GM18498 (cell line): ENCODE results near the gene BCAS3.
"Not testable (repeated sequence)": the region's sequence is repeated elsewhere in the genome, so short reads cannot be mapped to it uniquely, and the experiment has no call there.

ENCODE experiments used
- ATAC-seq: cut with Tn5 transposase; IDR thresholded peaks from one replicate; pipeline ENCODE4 v1.9.1; 2021; ENCODE audit warnings: mild to moderate bottlenecking, moderate library complexity; ENCODE audit not compliant: unreplicated experiment

Gene BCAS3

DNA sequence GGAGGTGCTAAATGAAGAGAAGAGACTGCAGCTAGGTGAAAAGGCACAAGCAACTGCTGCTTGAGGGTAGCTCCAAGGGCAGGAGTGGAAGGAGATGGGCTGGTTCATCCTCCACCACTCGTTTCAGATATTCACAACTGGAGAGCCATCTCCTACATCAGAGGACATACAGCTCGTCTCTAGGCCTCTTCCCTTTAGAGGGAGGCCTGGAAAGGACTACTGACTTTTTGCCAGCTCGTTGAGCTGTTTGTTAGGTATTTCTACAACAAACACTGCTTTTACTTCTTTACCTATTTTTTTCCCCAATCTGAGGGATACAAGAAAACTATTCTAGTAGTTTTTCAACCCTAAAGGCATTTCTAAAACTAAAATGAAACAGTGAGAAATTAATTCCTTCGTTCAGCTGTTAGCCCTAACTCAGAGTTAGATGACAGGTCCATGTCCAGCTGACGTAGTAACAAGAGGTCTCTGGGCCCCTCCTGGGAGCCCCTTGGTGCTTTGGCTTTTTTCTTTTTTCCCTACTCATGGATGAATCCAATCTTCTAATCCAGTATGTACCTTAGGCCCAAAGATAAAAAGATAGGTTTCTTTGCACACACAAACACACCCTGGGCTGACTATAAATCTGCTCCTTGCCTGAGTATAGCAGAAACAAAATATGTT lies 674.2 kb downstream of the BCAS3 start:
- ATAC-seq, result no peak

DNA sequence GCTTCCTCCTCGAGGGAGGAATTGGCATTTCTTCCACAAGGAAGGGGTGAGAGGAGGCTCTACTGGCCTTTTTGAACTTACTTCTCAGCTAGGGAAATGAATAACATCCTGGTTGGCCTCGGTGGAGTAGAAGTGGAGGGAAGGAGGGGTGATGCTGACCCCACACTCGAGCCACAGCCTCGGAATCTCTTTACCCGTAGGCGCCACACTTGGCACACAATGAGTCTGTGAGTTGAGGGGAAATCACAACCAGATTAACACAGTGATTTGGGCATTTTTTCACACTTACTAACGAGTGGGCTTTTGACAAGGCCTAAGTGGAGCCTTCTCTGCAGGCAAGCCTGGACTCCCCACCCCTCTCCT lies 674.7 kb downstream of the BCAS3 start:
- no peak for ATAC-seq

DNA sequence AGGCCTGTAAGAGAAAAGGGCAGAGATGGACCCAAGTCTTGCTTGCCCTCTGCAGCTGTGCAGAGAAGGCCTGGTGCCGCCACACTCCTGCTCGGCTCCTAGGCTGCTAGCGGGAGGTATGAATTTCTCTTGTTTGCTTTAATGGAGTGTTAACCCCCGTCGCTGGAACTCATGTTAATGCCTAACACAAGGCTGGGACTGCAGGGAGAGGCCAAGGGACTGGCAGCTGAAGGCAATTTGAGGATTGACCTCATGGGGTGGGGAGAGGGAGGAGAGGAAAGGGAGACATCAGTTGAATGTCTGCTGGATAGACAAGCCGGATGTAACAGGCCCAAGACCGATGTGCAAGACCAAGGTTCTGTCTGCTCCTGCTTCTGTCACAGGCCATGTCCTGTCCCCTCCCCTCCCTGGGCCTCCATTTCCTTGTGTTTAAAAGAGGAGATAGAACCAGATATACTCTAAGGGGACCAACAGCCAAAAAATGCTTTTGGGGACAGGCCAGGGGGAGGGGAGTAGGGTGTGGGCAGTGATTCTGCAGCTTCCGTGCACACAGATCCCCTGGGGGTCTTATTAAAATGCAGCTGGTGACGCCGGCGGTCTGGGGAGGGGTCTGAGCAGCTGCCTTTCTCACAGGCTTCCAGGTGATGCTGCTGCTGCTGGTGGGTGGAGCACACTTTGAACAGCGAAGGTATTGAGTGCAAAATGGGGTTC lies 675.3 kb downstream of the BCAS3 start:
- no peak for ATAC-seq

DNA sequence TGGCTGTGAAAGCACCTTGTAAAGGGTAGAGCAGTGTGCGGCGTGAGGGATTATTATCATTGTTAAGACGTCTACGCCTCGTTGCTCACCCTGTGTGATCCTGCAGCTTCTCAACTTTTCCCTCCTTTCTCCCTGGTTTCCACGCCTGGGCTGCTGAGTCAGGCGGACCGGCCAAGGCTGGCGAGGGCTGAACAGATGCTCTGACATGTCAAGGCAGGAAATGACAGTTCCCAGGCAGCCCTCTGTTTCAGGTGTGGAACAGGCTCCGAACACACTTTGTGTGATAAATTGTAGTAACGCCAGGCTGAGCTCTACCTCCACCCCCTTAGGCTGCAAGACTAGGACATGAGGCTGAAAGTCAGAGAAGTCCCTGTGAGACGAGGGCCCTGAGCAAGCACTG lies 676.0 kb downstream of the BCAS3 start:
- ATAC-seq, result no peak

DNA sequence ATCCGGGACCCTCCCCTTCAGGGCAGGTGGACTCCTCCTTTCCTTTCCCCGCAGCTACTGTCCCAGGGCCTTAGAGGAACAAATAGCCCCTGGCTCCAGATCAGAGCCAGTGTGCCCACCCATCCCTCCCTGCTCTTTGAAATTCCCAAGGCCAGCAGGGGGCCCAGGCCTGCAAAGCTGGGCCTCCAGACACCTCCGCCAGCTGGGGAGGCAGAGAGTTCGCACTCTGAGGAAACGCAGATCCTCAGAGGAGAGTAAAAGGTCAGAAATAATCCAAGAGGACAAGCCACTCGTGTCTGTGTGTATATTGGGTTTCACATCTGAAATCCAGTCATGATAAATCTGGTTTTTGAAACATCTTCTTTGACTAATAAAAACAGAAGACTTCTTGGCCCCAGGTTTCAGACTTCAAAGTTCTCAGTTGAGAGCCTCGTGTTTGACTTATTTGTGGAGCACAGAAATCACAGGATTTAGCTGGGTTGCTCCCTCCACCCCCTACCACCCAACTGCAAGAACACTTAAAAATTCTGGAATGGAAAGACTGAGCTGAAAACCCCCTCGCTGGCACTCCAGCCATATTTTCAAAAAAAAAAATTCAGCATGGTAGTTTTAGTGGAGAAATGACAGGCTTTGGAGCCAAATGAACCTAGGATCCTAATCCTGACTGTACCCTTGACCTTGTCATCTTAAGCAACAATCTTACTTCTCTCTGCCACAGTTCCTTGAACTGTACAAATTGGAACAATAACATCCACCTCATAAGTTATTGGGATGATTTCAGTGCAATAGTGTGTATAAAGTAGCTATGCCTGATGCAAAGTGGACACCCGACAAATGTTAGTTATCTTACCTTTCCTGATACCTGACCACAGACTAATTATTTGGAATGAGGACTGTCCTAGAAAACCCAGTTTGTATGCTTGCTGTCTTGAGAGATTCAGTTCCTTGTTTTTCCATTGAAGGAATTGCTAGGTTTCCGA lies 677.5 kb downstream of the BCAS3 start:
- no peak for ATAC-seq

DNA sequence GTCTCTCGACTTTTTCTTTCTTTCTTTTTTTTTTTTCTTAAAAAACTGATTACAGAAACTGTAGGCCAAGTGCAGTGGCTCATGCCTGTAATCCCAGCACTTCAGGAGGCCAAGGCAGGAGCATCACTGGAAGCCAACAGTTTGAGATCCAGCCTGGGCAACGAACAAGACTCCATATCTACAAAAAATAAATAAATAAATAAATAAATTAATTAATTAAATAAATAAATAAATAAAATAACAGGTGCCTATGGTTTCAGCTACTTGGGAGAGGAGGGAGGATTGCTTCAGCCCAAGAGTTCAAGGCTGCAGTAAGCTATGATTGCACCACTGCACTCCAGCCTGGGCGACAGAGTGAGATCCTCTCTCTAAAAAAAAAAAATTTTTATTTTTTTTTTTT lies 679.4 kb downstream of the BCAS3 start:
- ATAC-seq, result not testable (repeated sequence)

DNA sequence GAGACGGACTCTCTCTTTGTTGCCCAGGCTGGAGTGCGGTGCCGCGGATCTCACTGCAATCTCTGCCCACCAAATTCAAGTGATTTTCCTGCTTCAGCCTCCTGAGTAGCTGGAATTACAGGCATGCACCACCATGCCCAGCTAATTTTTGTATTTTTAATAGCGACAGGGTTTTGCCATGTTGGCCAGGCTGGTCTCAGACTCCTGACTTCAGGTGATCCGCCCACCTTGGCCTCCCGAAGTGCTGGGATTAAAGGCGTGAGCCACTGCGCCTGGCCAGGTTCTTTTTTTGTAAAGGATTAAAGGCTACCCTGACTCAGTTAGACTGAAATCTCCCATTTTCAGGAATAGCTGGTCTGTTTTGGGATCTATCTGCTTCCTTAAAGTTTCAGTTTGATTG lies 681.9 kb downstream of the BCAS3 start:
- ATAC-seq, result not testable (repeated sequence)

DNA sequence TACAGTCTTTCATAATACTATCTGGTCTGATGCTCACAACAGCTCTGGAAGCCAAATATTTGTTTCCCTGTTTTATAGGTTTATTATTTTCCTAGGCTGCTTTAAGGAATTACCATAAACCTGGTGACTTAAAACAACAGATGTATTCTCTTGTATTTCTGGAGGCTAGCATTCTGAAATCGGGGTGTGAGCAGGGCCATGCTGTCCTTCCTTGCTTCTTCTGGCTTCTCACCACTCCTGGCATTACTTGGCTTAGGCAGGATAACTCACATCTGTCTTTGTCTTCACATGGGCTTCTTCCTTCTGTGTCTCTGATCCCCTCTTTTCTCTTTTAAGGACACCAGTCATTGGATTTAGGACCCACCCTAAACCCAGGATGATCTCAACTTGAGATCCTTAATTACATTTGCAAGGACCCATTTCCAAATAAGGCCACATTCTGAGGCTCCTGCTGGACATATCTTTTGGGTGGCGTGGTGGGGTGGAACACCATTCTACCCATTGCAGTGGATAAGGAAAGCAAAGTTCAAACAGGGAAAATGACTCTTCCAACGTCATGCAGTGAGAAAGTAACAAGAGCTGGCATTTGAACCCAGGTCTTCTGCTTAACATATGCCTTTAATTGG lies 682.8 kb downstream of the BCAS3 start:
- no peak for ATAC-seq

DNA sequence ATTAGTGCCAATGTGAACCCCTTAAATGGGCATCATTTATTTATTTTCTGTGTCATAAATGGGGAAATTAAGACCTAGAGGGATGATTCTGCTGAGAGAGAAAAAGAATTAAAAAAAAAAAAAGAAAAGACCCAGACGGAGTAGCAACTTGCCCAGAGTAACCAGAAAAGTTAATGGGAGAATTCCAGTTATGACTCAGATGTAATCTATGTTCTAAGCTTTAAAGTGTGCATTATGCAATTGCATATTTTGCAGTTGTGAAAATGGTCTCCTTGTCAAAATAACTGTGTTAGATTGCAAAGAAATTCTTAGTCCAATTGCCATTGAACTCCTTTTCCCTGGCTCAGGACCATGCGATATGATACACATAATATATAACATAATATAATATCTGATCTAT lies 683.4 kb downstream of the BCAS3 start:
- no peak for ATAC-seq

DNA sequence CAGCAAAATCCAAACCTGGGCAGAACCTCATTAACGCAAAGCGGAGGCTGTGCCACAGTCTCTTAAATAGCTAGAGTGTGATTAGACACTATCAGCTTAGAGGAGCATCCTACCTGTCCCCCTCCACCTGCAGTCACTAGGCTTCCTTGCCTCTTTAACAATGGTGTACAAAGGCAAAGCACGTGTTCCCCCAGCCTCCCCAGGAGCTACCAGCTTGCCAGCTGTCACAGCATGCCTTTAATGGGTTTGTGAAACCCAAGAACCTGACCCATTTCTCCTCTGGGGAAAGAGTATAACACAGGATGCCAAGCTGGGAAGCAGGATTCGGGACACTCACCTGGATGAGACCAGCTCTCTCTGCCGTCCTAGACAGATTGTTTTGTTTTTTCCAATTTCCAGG lies 684.7 kb downstream of the BCAS3 start:
- no peak for ATAC-seq

DNA sequence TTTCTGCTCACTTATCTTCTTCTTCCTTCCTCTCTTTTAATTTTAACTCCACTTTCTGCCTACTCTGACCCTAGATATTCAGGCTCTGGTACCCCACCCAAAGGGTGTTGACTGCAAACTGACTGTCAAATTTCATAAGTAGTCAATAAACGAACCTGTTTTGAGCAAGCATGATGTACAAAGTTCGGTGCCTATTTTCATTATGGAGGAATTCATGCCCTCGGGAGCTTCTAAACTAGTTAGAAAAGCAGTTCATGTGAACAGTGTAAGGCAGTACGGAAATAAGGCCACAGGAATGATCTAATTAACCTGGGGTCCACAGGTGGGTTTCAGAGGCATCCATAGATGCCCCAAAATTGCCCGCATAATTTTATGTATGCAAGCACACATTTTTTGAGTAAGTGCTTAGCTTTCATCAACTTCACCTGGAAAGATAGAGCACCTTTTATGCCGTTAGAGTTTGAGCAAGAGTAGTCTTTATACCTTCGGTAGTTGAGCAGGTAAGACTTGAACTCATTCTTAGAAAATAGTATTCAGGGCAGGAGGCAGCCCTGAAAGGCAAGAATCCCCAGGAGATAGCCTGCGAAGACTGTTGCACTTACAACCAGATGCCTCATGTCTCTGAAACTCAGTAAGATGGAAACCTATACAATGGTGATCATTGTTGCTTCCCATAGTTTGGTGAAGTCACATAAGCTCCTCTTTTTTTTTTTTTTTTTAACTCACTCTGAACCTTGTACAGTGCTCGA lies 685.4 kb downstream of the BCAS3 start:
- no peak for ATAC-seq

DNA sequence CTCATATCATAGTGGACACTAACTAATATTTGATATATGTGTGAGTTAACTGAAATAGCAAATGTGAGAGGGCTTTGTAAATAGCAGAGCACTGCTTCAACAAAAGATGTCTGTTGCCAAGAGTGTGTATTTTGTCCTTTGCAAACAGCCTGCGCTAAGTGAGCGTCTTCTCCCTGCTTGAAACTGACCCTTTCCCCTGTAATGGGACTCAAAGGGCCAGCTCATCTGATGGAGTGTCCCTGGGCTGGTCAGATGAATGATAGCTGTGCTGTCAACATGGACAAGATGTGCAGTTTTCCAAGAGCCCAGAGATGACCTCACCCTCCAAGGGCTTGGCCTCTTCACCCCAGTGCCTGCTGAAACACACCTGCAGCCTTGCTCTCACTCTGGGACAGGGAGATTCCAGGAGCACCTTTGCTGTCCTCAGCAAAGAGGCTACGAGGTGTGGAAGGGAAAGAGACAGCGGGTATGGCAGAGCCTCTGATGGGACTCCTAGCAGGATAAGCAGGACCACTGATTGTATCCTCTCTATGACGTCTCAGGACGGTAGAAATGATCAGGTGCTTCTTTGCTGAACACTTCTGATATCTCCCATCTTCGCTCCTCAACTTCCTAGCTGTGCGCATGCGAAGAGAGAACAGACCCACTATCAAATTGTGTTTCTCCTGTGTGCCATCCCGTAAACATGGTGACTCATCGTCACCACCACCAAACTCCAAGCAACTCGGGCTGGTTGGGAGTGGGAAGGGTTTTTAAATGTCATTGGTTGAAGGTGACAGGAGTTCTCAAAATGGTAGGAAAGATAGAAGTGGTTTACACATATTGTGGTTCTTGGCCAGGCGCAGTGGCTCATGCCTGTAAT lies 686.2 kb downstream of the BCAS3 start:
- ATAC-seq, result no peak

DNA sequence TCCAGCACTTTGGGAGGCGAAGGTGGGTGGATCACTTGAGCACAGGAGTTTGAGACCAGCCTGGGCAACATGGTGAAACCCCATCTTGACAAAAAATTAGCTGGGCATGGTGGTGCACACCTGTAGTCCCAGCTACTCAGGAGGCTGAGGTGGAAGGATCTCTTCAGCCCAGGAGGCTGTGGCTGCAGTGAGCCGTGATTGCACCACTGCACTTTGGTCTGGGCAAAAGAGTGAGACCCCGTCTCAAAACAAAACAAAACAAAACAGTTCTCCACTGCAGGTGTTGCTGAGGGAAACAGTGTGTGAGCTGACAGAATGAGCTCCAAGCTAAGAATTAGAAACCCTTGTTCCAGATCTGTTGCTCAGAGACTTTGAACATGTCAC lies 686.8 kb downstream of the BCAS3 start:
- ATAC-seq, result no peak

DNA sequence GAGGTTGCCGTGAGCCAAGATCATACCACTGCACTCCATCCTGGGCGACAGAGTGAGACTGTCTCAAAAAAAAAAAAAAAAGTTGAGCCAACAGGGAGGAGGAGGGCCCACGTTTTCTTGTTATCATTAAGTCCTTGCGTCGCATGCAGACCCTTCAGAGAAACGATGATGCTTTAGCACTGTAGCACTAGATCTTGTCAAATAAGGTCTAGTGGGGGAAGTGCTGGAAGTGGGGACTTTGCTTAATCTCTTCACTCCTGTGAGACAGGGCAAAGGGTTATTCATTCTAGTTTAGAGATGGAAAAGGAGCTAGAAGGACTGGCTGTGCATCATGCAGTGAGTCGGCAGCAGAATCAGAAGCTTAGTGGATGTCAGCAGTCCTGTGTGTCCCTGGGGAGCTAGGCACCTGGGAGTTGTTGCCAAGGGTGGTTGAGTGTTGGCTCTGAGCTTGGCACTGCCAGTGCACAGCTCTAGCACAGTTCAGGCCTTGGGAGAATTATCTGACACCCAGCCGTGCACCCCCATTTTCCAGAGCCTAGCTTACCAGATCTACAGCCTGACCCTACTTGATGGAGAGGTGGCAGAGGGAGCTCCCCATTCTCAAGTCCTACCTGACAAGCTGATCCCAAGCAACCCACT lies 688.5 kb downstream of the BCAS3 start:
- ATAC-seq, result no peak

DNA sequence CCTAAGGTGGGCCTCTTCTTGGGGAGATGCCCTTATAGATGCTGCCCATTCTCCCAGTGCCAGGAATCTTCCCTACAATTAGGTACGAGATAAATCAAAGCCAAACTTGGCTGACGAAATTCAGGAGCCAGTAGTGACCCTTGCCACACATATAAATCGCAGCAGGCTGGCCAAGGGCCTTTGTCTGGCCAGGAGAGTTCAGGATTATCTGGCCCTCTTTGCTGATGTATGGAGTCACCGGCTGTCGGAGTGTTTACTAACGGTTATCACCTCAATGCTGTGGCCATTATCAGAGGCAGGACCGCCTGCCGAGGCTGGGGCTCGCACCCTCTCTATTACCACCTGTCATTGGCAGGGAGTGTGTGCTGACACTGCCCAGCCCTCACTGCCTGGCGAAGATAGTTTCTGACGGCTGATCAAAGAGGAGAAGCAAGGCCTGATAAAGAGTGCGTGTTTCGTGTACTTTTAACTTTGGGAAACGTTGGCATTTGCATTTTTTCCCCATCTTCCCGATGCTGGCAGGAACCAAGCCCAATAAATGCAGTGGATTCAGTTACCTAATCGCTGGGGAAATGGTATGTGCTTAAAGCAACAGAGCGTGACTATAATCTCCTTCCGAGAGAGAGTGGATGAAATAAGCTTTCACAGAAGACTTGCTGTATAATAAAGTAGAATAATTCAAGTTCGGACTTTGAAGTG lies 689.2 kb downstream of the BCAS3 start:
- ATAC-seq, result no peak

DNA sequence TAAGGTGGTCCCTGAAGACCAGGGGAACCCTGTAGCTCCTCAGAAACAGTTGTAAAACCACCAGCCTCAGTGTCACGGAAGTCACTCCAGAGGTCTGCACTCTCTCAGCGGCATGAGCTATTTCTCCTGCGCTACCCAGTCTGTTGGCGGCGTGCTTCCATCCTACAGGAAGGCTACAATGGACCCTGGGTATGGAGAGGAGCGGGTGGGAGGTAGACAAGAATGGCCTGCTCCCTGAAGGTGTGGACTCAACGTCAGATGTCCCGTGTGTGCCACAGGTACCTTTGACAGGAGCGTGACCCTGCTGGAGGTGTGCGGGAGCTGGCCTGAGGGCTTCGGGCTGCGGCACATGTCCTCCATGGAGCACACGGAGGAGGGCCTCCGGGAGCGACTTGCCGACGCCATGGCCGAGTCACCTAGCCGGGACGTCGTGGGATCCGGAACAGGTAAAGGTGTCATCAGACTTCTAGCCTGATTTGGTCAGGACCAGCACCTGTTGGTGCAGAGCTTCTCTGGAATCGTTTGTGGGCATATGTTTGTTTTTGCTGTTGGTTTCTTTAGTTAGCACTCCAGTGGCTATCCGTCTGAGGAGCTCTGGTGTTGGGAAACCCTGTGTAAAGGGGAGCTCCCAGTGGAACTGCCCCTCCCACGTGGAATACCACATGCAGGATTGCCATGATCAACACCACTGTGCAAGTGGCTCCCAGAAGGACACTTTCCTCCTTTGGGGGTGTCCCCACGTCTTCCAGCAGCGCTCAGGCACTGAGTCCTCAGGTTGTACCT lies 690.6 kb downstream of the BCAS3 start:
- no peak for ATAC-seq

DNA sequence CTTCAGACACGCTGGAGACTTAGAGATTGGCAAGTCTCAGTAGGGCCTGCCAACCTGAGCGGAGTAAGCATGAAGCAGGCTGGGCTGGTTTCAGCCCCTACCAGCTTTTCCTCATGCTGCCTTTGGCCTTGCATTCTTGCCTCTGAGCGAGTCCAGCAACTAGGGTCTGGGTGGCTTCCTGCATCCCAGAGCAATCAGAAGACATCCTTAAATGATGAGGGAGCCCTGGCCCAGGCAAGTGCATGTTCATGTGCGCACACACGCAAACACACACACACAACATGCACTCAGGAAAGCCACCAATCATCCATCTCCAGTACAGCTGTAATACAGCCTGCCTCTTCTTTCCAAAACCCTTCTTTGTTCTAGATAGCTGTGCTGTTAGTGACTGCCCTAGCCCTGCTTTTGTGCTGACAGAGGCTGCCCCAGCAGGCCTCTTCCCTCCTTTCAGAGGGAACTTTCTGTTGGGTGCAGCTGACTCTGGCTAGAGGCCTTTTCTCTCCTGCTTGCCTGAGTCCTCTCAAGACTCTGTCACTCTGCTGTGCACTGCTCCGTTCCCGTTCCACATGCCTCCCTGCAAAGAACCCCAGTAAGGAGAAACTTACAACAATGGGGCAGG lies 691.3 kb downstream of the BCAS3 start:
- ATAC-seq, result no peak
